M059J (cell line): ENCODE data around the gene GADD45G. TPM values are rescaled to one million over a fixed set of nuclear protein-coding genes. Genes with fewer than 3 reads are reported as not detected.

Source experiments
- DNase-seq: peaks from one replicate; pipeline ENCODE4 v3.0.0-alpha.2; 2012; ENCODE audit warnings: low read depth
- total RNA-seq: library from RNA; depleted of rRNA; stranded (reverse); fragments of >200 nt; shearing (Covaris generic); gene quantifications from 2 replicates; pipeline ENCODE4 v1.2.3, GENCODE V29; 2014

GADD45G gene
- total RNA-seq, 1 experiment from 2014 or later, result 0.49 TPM

DNA sequence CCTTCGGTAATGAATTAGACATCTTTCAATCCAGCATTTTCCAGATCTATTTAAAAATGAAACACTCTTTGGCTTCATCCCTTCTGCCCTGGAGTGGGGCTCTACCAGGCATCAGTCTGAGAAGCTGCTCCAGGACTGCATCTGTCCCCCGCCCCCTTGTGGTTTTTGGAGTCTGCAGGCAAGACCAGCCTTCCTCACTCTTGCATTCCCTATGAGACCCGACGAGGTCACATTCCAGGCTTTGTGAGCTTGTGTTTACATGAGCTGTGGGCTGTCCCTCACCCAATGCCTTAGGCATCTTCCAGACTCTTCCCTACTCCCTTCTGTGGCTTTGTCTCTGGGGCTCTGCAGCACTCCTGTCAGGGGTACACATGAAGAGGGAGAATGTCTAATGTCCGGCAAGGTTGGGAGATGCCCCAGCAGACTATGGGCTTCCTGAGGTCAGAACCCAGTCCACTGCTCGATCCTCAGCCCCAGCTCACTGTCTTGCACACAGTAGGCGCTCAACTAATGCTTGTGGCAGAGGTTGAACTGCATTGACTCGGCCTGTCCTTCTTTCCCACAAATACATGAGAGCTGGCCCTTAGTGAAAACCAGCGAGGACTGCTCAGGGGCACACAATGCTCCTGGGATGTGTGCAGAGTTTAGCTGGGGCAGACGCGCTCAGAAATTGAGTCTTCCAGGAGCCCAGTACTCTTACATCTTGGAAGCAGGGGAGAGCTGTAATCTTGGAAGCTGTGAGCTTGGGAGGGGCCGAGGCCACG is 11.7 kb upstream of the GADD45G start:
- peak; percentile 94 for DNase-seq

GRCh38 chr9:89593727-89594427 is 10.9 kb upstream of the GADD45G start:
- peak; percentile 46 for DNase-seq

GRCh38 chr9:89594811-89595550 is 9.8 kb upstream of the GADD45G start:
- DNase-seq, result no peak

GRCh38 chr9:89595646-89596045 is 9.2 kb upstream of the GADD45G start:
- DNase-seq, result no peak

GRCh38 chr9:89596937-89597555 is 7.8 kb upstream of the GADD45G start:
- no peak for DNase-seq

DNA sequence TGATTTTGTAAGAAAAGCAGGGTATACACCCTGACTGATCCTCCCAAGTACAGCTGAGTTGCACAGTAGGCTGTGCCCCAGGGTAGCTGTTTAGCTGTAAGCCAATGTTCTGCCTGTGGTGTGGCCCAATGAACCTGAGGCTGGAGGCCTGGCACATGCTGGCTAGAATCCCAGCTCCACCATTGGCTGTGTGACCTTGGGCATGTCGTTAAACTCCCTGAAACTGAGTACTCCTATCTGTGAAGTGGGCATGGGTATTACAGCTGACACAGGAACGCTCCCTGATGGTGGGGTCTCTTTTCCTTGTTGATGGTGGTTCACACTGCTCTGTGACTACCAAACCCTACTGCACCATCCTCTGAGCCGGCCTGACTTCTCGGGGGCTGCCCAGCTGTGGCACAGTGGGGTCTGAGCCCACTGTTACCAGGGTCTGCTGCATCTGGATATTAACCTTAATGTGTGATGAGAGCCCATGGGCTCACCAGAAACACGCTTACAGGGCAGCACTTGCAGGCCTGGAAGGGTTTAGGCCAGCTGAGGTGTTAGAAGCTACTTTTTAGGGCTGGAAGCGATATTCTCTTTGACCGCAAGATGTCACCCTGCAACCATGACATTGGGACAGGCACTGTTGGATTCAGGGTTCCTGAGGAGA is 7.0 kb upstream of the GADD45G start:
- DNase-seq, result peak; percentile 72

DNA sequence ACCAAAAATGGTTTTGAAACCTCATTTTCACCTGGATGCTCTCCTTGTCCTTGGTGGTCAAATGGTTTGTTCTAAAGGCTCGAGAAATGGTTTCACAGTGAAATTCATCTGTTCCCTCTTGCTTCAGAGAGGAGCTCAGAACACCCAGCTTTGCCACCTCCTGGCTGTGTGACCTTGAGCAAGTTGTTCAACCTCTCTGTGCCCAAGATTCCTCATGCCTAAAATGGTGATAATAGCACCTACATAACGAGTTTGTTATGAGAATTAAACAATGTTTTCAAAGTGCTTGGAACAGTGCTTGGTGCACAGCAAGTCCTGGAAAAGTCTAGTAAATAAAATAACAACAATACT is 6.5 kb upstream of the GADD45G start:
- DNase-seq, result no peak

DNA sequence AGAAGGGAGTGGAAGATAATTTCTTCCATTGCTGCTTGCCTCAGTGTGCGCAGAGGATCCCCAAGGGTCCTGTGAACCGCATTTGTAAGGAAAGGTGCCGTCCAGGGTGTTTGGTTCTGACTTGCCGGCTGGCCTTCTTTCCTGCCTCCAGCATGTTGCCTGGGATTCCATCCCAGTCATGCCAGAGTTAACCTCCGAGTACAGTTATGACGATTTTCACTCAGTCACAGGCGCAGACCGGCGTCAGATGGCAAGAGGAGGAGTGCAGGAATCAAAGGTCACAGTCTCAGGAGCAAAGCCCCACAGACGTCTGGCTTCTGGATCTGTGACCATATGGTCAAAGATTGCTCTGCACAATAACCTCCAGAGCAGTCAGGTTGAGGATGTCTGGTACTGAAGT is 5.9 kb upstream of the GADD45G start:
- no peak for DNase-seq

DNA sequence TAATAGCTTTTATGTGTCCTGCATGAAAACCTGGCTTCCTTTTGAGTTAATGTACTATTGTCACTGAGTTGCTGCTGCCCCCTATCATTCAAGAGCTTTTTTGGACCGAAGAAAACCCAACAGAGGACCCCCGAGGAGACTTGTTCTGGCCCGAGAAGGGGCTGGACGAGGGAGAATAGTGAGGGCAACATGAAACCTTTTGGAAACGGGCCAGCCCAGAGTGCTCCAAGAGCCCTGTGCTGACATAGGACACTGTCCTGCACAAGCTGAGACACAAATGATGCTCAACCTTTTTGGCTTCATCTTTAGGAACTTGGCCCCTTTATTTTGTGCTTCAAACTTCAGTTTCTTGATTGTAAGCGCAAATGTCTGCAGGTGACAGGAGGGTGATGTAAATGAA is 4.0 kb upstream of the GADD45G start:
- no peak for DNase-seq

DNA sequence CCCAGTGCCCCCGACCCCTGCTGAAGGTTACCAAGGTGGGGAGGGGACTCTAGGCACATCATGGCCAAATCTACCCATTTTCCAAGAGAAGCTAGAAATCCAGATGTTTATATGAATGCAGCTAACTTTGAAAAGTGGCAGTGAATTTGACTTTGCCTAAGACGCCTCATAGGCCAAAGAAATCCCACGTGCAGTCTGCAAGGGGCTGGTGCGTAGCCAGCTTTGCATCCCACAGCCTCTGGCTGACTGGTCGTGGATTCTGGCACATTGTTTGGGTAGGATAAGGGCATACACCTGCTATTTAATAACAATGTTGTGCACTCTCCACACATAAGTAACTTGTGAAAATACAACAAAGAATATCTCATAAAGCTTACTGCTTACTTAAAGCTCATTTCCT is 3.5 kb upstream of the GADD45G start:
- DNase-seq, result no peak

DNA sequence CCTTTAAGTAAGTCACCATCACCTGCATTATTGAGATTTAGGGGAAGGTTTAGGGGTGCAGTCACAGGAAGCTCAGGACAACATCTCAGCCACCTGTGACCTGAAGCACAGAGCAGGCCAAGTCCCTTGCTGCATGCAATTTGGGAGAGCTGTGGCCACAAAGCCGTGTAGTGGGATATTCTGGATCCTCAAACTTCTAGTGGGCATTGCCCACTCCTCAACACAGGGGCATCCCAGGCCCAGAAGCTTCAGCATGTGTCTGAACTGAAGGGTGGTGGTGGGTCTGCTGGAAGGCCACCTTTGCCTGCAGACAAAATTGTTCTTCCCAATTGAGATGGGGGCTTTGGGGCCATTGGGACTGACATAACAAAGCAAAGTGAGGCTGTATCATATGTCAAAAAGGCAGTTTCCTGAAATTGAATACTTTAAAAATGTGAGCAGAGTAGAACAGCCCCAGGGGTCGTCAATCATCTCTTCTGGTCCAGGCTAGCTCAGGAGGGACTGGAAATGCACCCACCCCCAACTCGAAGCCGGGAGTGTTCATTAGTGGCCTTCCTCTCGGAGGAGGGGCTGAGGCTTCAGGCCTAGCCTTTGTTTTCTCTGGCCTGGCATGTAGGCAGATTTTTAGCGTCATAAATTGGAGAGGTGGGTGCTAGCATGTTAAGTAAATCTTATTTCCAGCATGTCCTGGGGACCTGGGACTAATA is 2.8 kb upstream of the GADD45G start:
- DNase-seq, result no peak

DNA sequence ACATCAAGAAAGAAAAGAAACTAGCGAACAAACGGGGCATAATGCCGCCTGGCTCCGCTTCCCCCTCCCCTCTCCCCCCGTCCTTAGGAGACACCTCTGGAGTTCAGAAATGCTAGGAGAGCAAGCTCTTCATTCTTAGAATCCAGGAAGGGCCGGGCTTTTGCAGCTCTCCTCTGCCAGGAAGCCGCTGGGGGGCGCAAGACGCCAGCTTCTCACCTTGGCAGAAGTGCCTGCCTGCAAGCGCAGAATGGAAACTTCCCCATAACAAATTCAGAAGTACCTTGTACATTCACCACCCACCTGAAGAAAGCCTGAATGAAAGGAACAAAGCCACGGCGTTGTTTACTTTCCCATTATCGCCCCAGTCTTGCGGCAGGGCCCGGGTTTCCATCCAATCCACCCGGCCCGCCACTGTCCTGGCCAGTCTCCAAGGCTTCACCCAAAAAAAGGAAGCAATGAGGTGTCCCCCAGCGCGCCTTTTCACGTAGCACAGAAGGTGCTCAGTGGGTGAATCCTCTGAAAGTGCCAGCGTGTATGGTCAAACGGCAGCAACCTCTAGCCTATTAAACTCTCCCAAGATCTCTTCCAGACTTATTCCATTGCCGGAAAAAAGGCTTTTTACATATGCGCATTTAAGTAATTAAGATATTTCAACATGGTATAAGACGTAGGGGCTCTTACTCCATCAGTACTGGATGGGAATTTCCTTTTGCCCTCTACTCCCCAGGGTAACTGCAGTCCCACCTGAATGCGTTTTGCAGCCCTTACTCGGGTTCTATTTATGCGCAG is 1.6 kb upstream of the GADD45G start:
- DNase-seq, result peak; percentile 84

DNA sequence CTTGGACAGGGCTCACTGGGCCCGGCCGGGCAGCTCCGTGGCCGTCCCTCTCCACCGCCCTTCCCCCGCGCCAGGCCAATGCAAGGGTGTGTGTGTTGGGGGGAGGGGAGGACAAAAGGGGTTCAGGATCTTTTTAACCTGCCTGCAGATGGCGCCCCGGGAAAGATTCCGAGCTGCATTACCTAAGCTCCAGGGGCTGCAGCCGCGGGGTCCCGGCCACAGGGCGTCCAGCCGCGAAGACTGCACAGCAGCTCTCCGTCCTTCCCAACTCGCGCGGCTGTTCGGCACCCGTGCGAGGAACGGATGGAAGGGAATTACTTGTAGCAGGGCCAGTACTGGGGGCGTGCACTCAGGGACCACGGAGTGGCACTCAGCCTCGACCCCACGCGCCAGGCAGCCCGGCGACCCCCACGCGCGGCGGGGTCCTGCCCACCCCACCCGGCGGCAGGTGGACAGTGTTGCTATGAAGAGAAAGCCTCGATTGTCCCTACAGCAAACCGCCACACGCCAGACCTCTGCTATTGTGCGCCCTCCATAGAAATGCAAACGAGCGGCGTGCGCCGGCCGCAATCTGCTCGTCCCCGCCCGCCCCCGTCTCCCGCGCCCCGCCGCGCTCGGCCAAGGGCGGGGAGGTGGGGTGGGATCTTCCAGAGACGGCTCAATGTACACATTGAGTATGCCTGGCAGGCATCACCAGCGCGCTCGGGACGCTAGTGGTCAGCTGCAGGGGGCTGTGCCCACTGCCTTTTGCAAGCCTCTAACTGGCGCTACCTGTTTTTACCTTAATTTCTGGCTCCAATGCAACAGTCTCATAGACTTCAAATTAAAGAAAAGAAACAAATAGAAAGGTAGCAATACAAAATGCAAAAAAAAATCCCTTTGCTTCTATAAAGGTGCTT is 796 bp upstream of the GADD45G start:
- DNase-seq, result peak; percentile 55

DNA sequence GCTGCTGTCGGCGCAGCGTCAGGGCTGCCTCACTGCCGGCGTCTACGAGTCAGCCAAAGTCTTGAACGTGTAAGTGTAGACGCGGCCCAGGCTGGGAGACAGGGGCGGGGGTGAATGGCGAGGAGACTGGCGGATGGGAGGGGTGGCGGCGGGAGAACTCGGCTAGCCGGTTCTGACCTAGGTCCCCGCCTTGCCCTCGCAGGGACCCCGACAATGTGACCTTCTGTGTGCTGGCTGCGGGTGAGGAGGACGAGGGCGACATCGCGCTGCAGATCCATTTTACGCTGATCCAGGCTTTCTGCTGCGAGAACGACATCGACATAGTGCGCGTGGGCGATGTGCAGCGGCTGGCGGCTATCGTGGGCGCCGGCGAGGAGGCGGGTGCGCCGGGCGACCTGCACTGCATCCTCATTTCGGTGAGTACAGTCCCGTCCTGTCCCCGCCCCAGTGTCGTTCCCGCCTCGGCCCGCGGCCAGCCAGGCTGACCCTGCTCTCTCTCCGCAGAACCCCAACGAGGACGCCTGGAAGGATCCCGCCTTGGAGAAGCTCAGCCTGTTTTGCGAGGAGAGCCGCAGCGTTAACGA is 745 bp downstream of the GADD45G start:
- DNase-seq, result peak; percentile 60

DNA sequence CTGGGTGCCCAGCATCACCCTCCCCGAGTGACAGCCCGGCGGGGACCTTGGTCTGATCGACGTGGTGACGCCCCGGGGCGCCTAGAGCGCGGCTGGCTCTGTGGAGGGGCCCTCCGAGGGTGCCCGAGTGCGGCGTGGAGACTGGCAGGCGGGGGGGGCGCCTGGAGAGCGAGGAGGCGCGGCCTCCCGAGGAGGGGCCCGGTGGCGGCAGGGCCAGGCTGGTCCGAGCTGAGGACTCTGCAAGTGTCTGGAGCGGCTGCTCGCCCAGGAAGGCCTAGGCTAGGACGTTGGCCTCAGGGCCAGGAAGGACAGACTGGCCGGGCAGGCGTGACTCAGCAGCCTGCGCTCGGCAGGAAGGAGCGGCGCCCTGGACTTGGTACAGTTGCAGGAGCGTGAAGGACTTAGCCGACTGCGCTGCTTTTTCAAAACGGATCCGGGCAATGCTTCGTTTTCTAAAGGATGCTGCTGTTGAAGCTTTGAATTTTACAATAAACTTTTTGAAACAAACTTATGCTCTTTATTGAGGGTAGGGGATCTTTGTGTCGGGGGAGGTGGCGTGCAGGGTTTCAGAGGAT is 1.3 kb downstream of the GADD45G start:
- peak; percentile 92 for DNase-seq

DNA sequence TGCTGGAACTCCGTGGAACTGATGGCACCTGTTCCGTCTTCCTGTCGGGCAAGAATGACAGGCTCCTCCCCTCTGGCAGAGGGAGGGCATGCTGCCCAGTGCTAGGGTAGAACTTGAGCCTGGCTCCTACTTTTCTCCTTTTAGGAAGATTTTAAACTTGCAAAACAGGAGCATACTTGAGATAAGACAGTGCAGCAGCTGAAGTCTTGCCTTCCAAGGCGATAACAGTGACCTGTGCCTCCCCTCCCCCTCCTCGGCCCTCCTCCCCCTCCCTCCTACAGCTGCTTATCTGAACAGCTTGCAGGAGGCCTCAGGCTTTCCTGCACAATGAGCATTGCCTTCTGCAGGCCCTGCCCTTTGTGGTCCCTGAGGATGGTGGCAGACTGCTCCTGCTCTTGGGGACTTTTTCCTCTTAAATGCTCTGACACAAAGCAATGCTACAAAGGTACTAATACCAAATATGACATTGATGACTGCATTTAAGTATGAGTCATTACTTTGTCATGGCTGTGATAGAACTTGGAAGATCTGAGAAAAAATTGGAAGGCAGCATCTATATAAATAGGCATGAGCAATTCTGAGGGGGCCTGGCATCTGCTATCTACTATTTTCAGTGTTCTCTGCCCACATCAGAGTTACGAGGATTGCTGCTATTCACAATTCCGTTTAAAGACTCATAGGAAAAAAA is 2.0 kb downstream of the GADD45G start:
- DNase-seq, result peak; percentile 62

DNA sequence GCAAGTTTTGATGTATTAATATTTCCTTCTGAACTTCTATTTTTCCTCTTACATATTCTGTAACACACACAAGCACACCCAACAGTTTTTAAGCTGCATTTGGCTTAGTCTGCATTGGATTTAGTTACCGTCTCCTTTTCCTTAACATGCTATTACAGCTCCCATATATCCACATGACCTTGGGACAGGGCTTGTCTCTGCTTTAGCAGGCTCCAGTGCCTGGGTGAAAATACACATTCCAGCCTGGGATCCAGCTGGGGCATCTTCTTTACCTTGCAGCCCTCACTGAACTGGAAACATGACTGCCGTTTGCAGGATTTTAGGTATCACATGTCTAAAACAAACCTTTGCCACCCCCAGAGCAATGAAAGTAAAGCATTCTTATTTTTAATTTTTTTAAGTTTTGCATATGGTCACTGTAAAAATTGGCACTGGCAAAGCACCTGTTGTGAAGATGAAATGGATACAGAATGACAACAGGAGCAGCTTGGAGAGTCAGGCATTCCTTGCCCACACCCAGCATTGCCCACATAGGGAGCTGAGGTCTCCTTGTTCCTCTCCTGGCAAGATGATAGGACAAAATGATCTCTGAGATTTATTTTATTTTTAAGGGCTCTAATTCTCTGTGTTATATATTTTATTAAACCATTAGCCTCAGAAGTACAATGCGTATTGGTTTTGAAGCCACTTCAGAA is 4.0 kb downstream of the GADD45G start:
- DNase-seq, result no peak
